ENCODE data around the gene CEP112.

Gene CEP112

GRCh38 chr17:65916425-65916824 is 275.5 kb downstream of the CEP112 start:
- no peaks in the 10 kb centered on the region for H3K27me3 Mint-ChIP-seq (ENCODE audit: low read depth)

DNA sequence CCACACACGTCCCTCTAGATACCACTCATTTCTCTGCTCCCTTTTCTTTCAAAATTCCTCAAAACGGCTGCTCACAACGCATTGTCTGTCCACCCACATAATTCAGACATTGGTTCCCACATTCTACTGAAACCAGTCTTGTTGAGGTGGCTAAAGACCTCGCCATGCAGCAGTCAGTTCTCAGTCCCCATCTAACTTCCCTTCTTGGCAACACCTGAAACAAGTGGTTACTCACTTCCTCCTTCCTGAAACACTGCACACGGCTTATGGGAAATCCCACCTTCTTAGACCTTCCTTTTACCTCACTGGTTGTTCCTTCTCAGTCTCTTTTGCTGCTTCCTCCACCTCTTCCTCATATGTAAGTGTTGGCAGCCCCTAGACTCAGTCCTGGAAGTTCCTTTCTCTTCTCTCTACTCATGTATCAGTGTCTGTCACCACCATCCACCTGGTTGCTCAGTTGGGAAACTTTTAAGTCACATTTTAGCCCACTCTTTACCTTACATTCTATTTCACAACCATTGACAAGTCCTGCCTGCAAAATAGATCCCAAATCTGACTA is 277.1 kb downstream of the CEP112 start:
- Mint-ChIP-seq H3K27ac (no peak overlapping the region), H3K4me1 (peaks cover 14% of the 10 kb centered on the region), H3K4me3 (no peak overlapping the region), H3K27me3 (ENCODE audit: low read depth) (no peaks in the 10 kb centered on the region), H3K36me3 (ENCODE audit: low read depth) (peaks cover 33% of the 10 kb centered on the region), H3K9me3 (peaks cover 16% of the 10 kb centered on the region)
- TF ChIP-seq CTCF (IDR thresholded peaks at IDR 0.05; ENCODE audit: unreplicated experiment in 3 of 3), result no peak

More at GRCh38 chr17:65916425-65916824, 275.5 kb downstream of the CEP112 start:
- Mint-ChIP-seq H3K4me3 (no peak overlapping the region), H3K4me1 (peaks cover 24% of the 10 kb centered on the region), H3K9me3 (peaks cover 5% of the 10 kb centered on the region), H3K27ac (no peak overlapping the region), H3K36me3 (ENCODE audit: low read depth) (peaks cover 21% of the 10 kb centered on the region)
- TF ChIP-seq CTCF (IDR thresholded peaks at IDR 0.05; ENCODE audit: unreplicated experiment in 3 of 3), result no peak

- peaks cover 47% of the 10 kb centered on the region for H3K36me3 Mint-ChIP-seq (ENCODE audit: low read depth)
- peaks cover 23% of the 10 kb centered on the region for H3K9me3 Mint-ChIP-seq
- H3K27ac Mint-ChIP-seq, result no peak overlapping the region
- TF ChIP-seq CTCF (IDR thresholded peaks at IDR 0.05; ENCODE audit: unreplicated experiment in 3 of 3), result no peak
- H3K4me3 Mint-ChIP-seq, result no peak overlapping the region
- H3K4me1 Mint-ChIP-seq, result peaks cover 2% of the 10 kb centered on the region
- no peaks in the 10 kb centered on the region for H3K27me3 Mint-ChIP-seq (ENCODE audit: low read depth)
Observed at GRCh38 chr17:65913326-65913850, 278.5 kb downstream of the CEP112 start.

GRCh38 chr17:65910836-65911235 is 281.1 kb downstream of the CEP112 start:
- Mint-ChIP-seq H3K36me3 (ENCODE audit: low read depth) (peaks cover 51% of the 10 kb centered on the region), H3K4me1 (no peaks in the 10 kb centered on the region), H3K4me3 (no peak overlapping the region), H3K9me3 (peaks cover 23% of the 10 kb centered on the region), H3K27ac (no peak overlapping the region), H3K27me3 (ENCODE audit: low read depth) (no peaks in the 10 kb centered on the region)
- no peak for TF ChIP-seq CTCF (IDR thresholded peaks at IDR 0.05; ENCODE audit: unreplicated experiment in 3 of 3)

DNA sequence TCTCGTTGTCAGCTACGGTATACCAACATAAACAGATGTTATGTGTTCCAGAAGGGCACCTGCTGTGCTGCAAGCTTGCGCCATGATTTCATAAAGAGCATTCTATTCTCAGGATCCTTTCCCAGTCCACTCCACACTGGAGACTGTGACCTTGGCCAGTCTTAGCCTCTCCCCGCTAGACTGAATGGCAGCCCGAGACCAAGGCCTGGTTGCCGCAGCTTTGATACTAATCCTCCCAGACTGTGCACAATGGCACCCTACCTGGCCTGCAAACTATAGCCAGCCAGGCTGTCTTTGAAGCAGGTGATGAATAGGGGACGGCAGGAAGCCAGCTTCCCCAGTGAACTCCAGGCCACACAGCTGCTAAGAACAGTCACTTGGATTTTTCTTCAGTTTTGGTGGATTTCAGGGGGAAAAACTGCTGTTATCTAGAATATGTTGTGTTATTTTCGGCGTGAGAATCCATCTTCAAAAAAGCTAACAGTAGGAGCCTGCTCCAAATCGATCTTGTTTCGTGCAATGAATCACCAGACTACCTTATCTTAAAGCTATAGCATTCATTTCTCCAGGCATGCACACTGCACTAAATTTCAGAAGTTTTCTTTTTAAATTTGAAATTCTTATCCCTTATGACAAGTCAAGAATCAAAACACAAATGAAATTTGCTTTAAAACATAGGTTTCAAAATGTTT is 289.0 kb downstream of the CEP112 start:
- H3K9me3 Mint-ChIP-seq, result no peaks in the 10 kb centered on the region
- no peaks in the 10 kb centered on the region for H3K27me3 Mint-ChIP-seq (ENCODE audit: low read depth)

More for the DNA sequence above, 289.0 kb downstream of the CEP112 start:
- TF ChIP-seq CTCF (IDR thresholded peaks at IDR 0.05; ENCODE audit: unreplicated experiment in 3 of 3), result no peak
- peaks cover 13% of the 10 kb centered on the region for H3K4me1 Mint-ChIP-seq
- no peak overlapping the region for H3K4me3 Mint-ChIP-seq
- H3K36me3 Mint-ChIP-seq (ENCODE audit: low read depth), result peaks cover 6% of the 10 kb centered on the region
- H3K27ac Mint-ChIP-seq, result peak overlapping the region; percentile 32 to 83 (median 61)
